HepG2 (cell line): ENCODE results near the gene STRADB. TPM values are rescaled to one million over a fixed set of nuclear protein-coding genes. Genes with fewer than 3 reads are reported as not detected.
A peak's percentile ranks its signal among the peaks of the same experiment; 100 is the strongest.

ENCODE experiments used
- HNF1B ChIP-seq: sonication (generic); formaldehyde crosslinking; IDR thresholded peaks from 2 replicates; pipeline ENCODE4 v1.5.1; 2020; ENCODE audit warnings: mild to moderate bottlenecking, moderate library complexity, missing genetic modification reagents
- HNF4A ChIP-seq: sonication (generic); formaldehyde crosslinking; IDR thresholded peaks from 2 replicates; pipeline ENCODE4 v1.4.0; 2020; ENCODE audit warnings: missing genetic modification reagents
- ISL2 ChIP-seq: sonication (generic); formaldehyde crosslinking; IDR thresholded peaks from 2 replicates; pipeline ENCODE4 v1.5.0; 2020; ENCODE audit warnings: missing genetic modification reagents
- SMARCC2 ChIP-seq: fragments of 450-650 bp; IDR thresholded peaks from 2 replicates; pipeline ENCODE4 v1.6.1; 2017; ENCODE audit warnings: antibody characterized with exemption, mild to moderate bottlenecking
- WIZ ChIP-seq: sonication (generic); formaldehyde crosslinking; IDR thresholded peaks from 2 replicates; pipeline ENCODE4 v1.5.1; 2020; ENCODE audit warnings: mild to moderate bottlenecking, missing genetic modification reagents
- ZBTB14 ChIP-seq: sonication (generic); formaldehyde crosslinking; IDR thresholded peaks from 2 replicates; pipeline ENCODE4 v1.4.0; 2020; ENCODE audit warnings: missing genetic modification reagents
- ZNF24 ChIP-seq: fragments of 450-650 bp; IDR thresholded peaks from 2 replicates; pipeline ENCODE4 v1.6.1; 2017; ENCODE audit warnings: antibody characterized with exemption, mild to moderate bottlenecking
- ZNF556 ChIP-seq: sonication (generic); formaldehyde crosslinking; IDR thresholded peaks from 2 replicates; pipeline ENCODE4 v1.4.0; 2020; ENCODE audit warnings: mild to moderate bottlenecking, missing genetic modification reagents, borderline replicate concordance
- ZNF558 ChIP-seq: sonication (generic); formaldehyde crosslinking; IDR thresholded peaks from 2 replicates; pipeline ENCODE4 v1.9.0; 2022; ENCODE audit warnings: mild to moderate bottlenecking, missing genetic modification reagents, borderline replicate concordance
- ZNF616 ChIP-seq: sonication (generic); formaldehyde crosslinking; IDR thresholded peaks from 2 replicates; pipeline ENCODE4 v1.5.0; 2020; ENCODE audit warnings: low read depth, mild to moderate bottlenecking, missing genetic modification reagents
- ZNF776 ChIP-seq: sonication (generic); formaldehyde crosslinking; IDR thresholded peaks from 2 replicates; pipeline ENCODE4 v1.4.0; 2020; ENCODE audit warnings: mild to moderate bottlenecking, missing genetic modification reagents
- polyA plus RNA-seq, 8 experiments: library from polyadenylated mRNA; depleted of rRNA in 3 of 8; stranded (reverse) in 7 of 8; unstranded in 1 of 8; fragments of >200 nt; fragmentation: Illumina TruSeq in 4 of 8; extraction: Trizol in 4 of 8; gene quantifications; 2 replicates each; pipeline versions ENCODE4 v1.2.1 to v1.2.3, GENCODE V29; 2011 to 2016; ENCODE audit warnings: low read depth in 4 of 8, missing spikeins in 1 of 8, mixed read lengths in 1 of 8; ENCODE audit not compliant: insufficient read depth in 1 of 8
- total RNA-seq, 5 experiments: library from RNA; depleted of rRNA; stranded (reverse); fragments of >200 nt; fragmentation: Illumina TruSeq; extraction: Trizol; gene quantifications; 2 replicates each; pipeline ENCODE4 v1.2.3, GENCODE V29; 2016; ENCODE audit warnings: low read depth in 1 of 5
- TF ChIP-seq, protein P1 (sequence below): sonication (generic); formaldehyde crosslinking; IDR thresholded peaks from 2 replicates; pipeline ENCODE4 v1.4.0; 2020; ENCODE audit warnings: missing genetic modification reagents, borderline replicate concordance
- TF ChIP-seq, protein P2 (sequence below): sonication (generic); formaldehyde crosslinking; IDR thresholded peaks from 2 replicates; pipeline ENCODE4 v1.4.0; 2020; ENCODE audit warnings: mild to moderate bottlenecking, missing genetic modification reagents

STRADB gene
- total and polyA plus RNA-seq, 2 of the 13 experiments (the other 11 are each of a cell fraction or from before 2014, with no cell fraction given), result 34.1 to 66.6 TPM

GRCh38 chr2:201452058-201452921 lies 750 bp downstream of the STRADB start (continued):
- no peak for TF ChIP-seq HNF1B (CRISPR knock-in tag)
- no peak for TF ChIP-seq HNF4A (CRISPR knock-in tag)
- TF ChIP-seq ZNF24, result no peak
- no peak for TF ChIP-seq ISL2 (CRISPR knock-in tag)
- no peak for TF ChIP-seq ZNF556 (CRISPR knock-in tag)
- no peak; the same call in 1 of the 2 replicates for TF ChIP-seq ZNF776 (CRISPR knock-in tag)
- TF ChIP-seq, protein P1, sequence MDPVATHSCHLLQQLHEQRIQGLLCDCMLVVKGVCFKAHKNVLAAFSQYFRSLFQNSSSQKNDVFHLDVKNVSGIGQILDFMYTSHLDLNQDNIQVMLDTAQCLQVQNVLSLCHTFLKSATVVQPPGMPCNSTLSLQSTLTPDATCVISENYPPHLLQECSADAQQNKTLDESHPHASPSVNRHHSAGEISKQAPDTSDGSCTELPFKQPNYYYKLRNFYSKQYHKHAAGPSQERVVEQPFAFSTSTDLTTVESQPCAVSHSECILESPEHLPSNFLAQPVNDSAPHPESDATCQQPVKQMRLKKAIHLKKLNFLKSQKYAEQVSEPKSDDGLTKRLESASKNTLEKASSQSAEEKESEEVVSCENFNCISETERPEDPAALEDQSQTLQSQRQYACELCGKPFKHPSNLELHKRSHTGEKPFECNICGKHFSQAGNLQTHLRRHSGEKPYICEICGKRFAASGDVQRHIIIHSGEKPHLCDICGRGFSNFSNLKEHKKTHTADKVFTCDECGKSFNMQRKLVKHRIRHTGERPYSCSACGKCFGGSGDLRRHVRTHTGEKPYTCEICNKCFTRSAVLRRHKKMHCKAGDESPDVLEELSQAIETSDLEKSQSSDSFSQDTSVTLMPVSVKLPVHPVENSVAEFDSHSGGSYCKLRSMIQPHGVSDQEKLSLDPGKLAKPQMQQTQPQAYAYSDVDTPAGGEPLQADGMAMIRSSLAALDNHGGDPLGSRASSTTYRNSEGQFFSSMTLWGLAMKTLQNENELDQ (CRISPR knock-in tag), result no peak
- TF ChIP-seq ZNF616 (CRISPR knock-in tag), result no peak
- TF ChIP-seq, protein P2, sequence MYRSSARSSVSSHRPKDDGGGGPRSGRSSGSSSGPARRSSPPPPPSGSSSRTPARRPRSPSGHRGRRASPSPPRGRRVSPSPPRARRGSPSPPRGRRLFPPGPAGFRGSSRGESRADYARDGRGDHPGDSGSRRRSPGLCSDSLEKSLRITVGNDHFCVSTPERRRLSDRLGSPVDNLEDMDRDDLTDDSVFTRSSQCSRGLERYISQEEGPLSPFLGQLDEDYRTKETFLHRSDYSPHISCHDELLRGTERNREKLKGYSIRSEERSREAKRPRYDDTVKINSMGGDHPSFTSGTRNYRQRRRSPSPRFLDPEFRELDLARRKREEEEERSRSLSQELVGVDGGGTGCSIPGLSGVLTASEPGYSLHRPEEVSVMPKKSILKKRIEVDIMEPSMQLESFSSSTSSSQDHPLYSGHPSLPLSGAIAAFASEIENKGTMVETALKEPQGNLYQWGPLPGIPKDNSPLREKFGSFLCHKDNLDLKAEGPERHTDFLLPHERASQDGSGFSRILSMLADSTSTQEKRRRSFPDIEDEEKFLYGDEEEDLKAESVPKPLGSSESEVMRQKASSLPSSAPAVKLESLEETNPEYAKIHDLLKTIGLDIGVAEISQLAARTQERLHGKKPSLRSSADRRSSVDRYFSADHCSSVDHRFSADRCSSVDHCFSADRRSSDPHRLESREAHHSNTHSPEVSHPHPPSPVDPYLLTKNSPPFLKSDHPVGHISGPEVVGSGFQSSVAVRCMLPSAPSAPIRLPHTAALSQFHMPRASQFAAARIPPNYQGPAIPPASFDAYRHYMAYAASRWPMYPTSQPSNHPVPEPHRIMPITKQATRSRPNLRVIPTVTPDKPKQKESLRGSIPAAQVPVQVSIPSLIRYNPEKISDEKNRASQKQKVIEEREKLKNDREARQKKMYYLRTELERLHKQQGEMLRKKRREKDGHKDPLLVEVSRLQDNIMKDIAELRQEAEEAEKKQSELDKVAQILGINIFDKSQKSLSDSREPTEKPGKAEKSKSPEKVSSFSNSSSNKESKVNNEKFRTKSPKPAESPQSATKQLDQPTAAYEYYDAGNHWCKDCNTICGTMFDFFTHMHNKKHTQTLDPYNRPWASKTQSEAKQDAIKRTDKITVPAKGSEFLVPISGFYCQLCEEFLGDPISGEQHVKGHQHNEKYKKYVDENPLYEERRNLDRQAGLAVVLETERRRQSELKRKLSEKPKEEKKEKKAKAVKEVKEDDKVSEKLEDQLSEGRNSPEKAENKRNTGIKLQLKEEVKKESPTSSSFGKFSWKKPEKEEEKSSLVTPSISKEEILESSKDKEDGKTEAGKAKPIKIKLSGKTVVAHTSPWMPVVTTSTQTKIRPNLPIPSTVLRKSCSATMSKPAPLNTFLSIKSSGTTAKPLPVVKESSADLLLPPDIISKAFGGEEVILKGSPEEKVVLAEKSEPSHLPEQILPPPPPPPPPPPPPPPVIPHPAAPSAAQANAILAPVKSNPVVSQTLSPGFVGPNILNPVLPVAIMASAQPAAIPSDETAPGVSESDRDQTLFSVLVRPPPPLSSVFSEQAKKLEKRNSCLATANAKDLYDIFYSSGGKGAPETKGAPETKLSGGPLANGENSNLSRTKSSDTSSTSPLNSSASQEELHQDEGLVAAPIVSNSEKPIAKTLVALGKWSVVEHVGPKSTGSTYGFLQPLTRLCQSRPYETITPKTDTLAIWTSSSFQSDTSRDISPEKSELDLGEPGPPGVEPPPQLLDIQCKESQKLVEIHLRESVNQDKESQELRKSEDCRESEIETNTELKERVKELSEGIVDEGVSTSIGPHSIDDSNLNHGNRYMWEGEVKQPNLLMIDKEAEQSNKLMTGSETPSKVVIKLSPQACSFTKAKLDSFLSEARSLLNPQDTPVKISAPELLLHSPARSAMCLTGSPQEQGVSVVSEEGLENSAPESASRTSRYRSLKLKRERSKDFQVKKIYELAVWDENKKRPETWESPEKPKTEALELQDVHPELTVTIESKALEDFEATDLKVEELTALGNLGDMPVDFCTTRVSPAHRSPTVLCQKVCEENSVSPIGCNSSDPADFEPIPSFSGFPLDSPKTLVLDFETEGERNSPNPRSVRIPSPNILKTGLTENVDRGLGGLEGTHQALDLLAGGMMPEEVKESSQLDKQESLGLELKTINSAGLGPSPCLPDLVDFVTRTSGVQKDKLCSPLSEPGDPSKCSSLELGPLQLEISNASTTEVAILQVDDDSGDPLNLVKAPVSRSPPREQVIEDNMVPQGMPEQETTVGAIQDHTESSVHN (CRISPR knock-in tag), result no peak
- TF ChIP-seq WIZ, result no peak
- no peak for TF ChIP-seq ZBTB14 (CRISPR knock-in tag)
- TF ChIP-seq SMARCC2, result 0 out of 2 replicates have a peak, but pooled peaks have one; percentile 7
- peak; percentile 83; the same call in 1 of the 2 replicates for TF ChIP-seq ZNF558 (CRISPR knock-in tag)
